Type B pancreatic cell (in vitro differentiated cells): ENCODE results near the gene FOXK1. TPM values are rescaled to one million over a fixed set of nuclear protein-coding genes. Genes with fewer than 3 reads are reported as not detected.

Source experiments
- DNase-seq: peaks from one replicate; pipeline ENCODE4 v3.0.0; 2021; ENCODE audit warnings: mixed read lengths; ENCODE audit not compliant: unreplicated experiment; ENCODE audit errors: extremely low spot score
- H3K27ac Mint-ChIP-seq: 2 replicates; pipeline ENCODE4 v1.8.0; 2021; ENCODE audit warnings: mild to moderate bottlenecking, mixed read lengths
- H3K27me3 Mint-ChIP-seq: 2 replicates; pipeline ENCODE4 v1.8.0; 2021; ENCODE audit warnings: mixed read lengths
- H3K36me3 Mint-ChIP-seq: 2 replicates; pipeline ENCODE4 v1.8.0; 2021; ENCODE audit warnings: mixed read lengths
- H3K4me1 Mint-ChIP-seq: one replicate; pipeline ENCODE4 v1.8.0; 2021; ENCODE audit warnings: mixed read lengths; ENCODE audit not compliant: unreplicated experiment
- H3K4me3 Mint-ChIP-seq: 2 replicates; pipeline ENCODE4 v1.8.0; 2021; ENCODE audit warnings: mild to moderate bottlenecking, mixed read lengths
- H3K9me3 Mint-ChIP-seq: 2 replicates; pipeline ENCODE4 v1.8.0; 2021; ENCODE audit warnings: mixed read lengths
- total RNA-seq: library from RNA; stranded (reverse); gene quantifications from 2 replicates; pipeline ENCODE4 v1.2.1, GENCODE V29; 2021; ENCODE audit warnings: low replicate concordance
- TF ChIP-seq, protein P1 (sequence below): fragments of 200-600 bp; sonication (generic); conservative IDR thresholded peaks from 2 replicates; pipeline ENCODE4 v1.5.0; 2021; ENCODE audit warnings: antibody characterized with exemption, mild to moderate bottlenecking

Gene FOXK1
- total RNA-seq, 1 donor from 2014 or later = 55.1 TPM

- no peaks in the 10 kb centered on the region for H3K27me3 Mint-ChIP-seq
- no peak overlapping the region for H3K4me3 Mint-ChIP-seq
- H3K27ac Mint-ChIP-seq = no peak overlapping the region
- no peaks in the 10 kb centered on the region for H3K4me1 Mint-ChIP-seq
- TF ChIP-seq, protein P1, sequence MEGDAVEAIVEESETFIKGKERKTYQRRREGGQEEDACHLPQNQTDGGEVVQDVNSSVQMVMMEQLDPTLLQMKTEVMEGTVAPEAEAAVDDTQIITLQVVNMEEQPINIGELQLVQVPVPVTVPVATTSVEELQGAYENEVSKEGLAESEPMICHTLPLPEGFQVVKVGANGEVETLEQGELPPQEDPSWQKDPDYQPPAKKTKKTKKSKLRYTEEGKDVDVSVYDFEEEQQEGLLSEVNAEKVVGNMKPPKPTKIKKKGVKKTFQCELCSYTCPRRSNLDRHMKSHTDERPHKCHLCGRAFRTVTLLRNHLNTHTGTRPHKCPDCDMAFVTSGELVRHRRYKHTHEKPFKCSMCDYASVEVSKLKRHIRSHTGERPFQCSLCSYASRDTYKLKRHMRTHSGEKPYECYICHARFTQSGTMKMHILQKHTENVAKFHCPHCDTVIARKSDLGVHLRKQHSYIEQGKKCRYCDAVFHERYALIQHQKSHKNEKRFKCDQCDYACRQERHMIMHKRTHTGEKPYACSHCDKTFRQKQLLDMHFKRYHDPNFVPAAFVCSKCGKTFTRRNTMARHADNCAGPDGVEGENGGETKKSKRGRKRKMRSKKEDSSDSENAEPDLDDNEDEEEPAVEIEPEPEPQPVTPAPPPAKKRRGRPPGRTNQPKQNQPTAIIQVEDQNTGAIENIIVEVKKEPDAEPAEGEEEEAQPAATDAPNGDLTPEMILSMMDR = no peak
- no peak for DNase-seq
- H3K36me3 Mint-ChIP-seq = no peaks in the 10 kb centered on the region
- no peaks in the 10 kb centered on the region for H3K9me3 Mint-ChIP-seq
Observed at GRCh38 chr7:4785371-4785770, 103.3 kb downstream of the FOXK1 start.

- H3K4me3 Mint-ChIP-seq = no peak overlapping the region
- H3K36me3 Mint-ChIP-seq = no peaks in the 10 kb centered on the region
- H3K4me1 Mint-ChIP-seq = no peaks in the 10 kb centered on the region
- no peak for DNase-seq
- no peaks in the 10 kb centered on the region for H3K27me3 Mint-ChIP-seq
- H3K9me3 Mint-ChIP-seq = no peaks in the 10 kb centered on the region
- no peak overlapping the region for H3K27ac Mint-ChIP-seq
- TF ChIP-seq, protein P1 = no peak
Observed at GRCh38 chr7:4786015-4786414, 103.9 kb downstream of the FOXK1 start.

DNA sequence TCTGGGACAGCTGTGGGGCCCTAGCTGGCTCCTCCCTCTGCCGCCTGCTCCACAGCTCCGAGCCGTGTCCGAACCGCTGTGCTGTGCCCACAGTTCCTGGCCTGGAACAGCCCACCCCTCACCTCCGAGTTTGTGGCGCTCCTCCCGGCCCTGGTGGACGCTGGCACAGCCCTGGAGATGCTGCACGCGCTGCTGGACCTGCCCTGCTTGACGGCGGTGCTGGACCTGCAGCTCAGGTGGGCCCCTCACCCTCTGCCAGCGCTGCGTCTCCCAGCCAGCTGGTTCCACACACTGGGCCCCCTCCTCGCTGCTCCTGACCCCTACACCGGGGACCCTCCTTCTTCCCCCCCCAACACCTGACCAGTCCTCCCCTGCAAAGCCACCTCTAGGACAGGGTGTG is 105.4 kb downstream of the FOXK1 start:
- TF ChIP-seq, protein P1 = no peak

DNA sequence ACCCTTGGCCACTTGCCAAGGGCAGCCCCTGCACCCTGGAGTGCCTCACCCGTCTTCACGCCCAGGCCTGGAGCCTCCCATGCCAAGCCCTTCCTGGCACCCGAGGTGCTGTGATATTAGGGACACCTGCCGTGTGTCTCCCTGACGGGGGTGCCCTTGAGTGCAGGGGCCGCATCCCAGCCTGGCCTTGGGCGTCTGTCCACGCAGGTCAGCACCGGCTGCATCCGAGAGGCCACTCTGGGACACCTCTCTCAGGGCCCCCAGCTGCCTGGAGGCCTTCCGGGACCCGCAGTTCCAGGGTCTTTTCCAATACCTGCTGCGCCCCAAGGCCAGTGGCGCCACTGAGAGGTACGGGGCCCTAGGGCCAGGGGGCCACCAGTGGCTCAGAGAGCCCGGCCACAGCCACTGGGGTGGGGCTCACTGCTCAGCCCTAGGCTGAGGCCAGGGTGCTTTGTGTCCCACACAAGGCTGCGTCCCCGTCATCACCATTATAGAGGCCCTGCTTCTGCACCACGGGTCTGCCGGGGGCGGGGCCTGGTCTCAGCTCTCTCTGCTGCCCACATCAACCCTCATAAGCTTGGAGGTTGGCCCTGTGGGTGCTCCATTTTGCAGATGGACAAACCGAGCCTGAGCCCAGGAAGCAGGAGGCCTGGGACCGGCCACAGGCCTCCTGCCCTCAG is 106.0 kb downstream of the FOXK1 start:
- peak; percentile 68 for DNase-seq
- H3K36me3 Mint-ChIP-seq = no peaks in the 10 kb centered on the region
- TF ChIP-seq, protein P1 = no peak
- no peak overlapping the region for H3K4me3 Mint-ChIP-seq
- no peak overlapping the region for H3K27ac Mint-ChIP-seq
- no peaks in the 10 kb centered on the region for H3K4me1 Mint-ChIP-seq
- no peaks in the 10 kb centered on the region for H3K27me3 Mint-ChIP-seq
- H3K9me3 Mint-ChIP-seq = no peaks in the 10 kb centered on the region

More for the DNA sequence above, 105.4 kb downstream of the FOXK1 start:
- DNase-seq = peak; percentile 65
- H3K4me3 Mint-ChIP-seq = no peak overlapping the region
- H3K27me3 Mint-ChIP-seq = no peaks in the 10 kb centered on the region
- no peaks in the 10 kb centered on the region for H3K9me3 Mint-ChIP-seq
- no peaks in the 10 kb centered on the region for H3K36me3 Mint-ChIP-seq
- no peak overlapping the region for H3K27ac Mint-ChIP-seq
- H3K4me1 Mint-ChIP-seq = no peaks in the 10 kb centered on the region

DNA sequence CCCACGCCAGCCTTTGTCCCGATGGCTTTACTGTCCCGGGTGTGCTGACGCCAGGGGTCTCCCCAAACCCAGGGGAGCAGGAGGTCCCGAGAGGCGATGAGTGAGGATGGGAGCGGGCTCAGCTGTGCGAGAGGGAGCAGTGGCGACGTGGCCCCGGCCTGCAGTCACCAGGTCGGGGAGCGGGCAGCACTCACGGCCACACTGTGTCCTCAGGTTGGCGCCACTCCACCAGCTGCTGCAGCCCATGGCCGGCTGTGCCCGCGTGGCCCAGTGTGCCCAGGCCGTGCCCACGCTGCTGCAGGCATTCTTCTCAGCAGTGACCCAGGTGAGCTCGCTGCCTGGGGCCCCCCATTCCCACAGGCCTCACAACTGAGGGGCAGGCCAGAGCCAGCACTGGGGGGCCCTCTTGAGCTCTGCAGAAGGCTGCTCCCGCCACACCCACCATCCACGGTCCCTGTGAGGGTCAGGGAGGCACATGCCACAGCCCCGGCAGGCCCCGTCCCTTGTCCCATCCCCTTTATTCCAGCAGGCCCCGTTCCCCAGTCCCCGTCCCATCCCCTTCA is 106.6 kb downstream of the FOXK1 start:
- no peak for DNase-seq
- H3K9me3 Mint-ChIP-seq = no peaks in the 10 kb centered on the region
- no peak overlapping the region for H3K27ac Mint-ChIP-seq
- H3K36me3 Mint-ChIP-seq = no peaks in the 10 kb centered on the region
- H3K4me3 Mint-ChIP-seq = no peak overlapping the region
- H3K4me1 Mint-ChIP-seq = no peaks in the 10 kb centered on the region
- H3K27me3 Mint-ChIP-seq = no peaks in the 10 kb centered on the region
- TF ChIP-seq, protein P1 = no peak
